ENCODE results near the gene RASAL1.

The RASAL1 gene

DNA sequence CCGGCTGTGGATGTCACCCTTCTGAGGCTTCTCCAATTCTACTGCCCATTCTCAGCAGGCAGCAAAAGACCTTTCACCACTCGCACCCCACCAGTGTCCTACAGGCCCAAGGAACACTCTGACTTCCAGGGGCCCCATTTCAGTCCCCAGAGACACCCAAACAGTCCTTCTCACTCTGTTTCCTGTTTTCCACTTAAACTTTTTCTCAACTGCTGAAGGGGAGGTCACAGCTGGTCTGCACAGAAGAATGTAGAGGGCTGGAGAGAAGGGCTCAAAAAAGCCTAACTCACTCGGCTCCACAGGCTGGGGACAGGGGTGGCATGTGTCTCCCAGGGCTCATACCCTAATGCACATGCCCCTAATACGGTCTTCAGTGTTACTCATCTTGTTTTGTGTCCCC lies 83.2 kb downstream of the RASAL1 start:
- Histone ChIP-seq H3K9me3 (ENCODE audit: insufficient read depth, low read length) (peaks cover 9% of the 10 kb centered on the region; the same call in 1 of the 2 replicates), H3K9ac (ENCODE audit: low read length) (no peak overlapping the region), H3K36me3 (replicated peaks; ENCODE audit: low read depth, low read length) (no peaks in the 10 kb centered on the region), H4K20me1 (ENCODE audit: insufficient read depth, low read length) (no peaks in the 10 kb centered on the region), H3K4me3 (ENCODE audit: low read length) (no peak overlapping the region), H3K27ac (ENCODE audit: low read length) (no peak overlapping the region), H3K4me1 (ENCODE audit: low read length) (peaks cover 41% of the 10 kb centered on the region), H3K4me2 (ENCODE audit: low read length) (no peak overlapping the region), H3K27me3 (ENCODE audit: low read depth, low read length) (no peaks in the 10 kb centered on the region), H3K79me2 (ENCODE audit: low read length) (no peaks in the 10 kb centered on the region), H2AFZ (ENCODE audit: low read depth, low read length) (no peak overlapping the region)
- TF ChIP-seq, protein P1, sequence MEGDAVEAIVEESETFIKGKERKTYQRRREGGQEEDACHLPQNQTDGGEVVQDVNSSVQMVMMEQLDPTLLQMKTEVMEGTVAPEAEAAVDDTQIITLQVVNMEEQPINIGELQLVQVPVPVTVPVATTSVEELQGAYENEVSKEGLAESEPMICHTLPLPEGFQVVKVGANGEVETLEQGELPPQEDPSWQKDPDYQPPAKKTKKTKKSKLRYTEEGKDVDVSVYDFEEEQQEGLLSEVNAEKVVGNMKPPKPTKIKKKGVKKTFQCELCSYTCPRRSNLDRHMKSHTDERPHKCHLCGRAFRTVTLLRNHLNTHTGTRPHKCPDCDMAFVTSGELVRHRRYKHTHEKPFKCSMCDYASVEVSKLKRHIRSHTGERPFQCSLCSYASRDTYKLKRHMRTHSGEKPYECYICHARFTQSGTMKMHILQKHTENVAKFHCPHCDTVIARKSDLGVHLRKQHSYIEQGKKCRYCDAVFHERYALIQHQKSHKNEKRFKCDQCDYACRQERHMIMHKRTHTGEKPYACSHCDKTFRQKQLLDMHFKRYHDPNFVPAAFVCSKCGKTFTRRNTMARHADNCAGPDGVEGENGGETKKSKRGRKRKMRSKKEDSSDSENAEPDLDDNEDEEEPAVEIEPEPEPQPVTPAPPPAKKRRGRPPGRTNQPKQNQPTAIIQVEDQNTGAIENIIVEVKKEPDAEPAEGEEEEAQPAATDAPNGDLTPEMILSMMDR (IDR thresholded peaks at IDR 0.05; ENCODE audit: low read depth, low read length) = no peak
- no peak for TF ChIP-seq EZH2phosphoT487 (IDR thresholded peaks at IDR 0.05; ENCODE audit: low read depth)

DNA sequence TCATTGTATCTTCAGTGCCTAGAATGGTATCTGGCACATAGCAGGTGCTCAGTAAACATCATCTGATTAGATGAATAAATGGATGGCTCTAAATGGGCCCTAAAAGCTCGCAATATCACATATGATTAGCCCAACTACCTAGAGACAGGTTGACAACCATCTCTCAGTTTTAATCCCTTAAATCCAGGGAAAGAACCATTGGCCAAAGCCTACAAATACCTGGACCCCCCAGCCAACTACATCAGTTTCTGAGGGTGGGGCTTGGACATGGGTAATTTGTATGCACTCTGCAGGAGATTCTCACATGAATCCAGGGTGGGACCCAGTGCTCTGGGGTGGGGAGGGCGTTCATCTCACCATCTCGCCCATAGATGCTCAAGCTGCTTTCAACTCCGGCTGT lies 83.8 kb downstream of the RASAL1 start:
- peaks cover 41% of the 10 kb centered on the region for H3K4me1 ChIP-seq (ENCODE audit: low read length)
- no peaks in the 10 kb centered on the region for H3K27me3 ChIP-seq (ENCODE audit: low read depth, low read length)
- H3K27ac ChIP-seq (ENCODE audit: low read length) = no peak overlapping the region
- no peaks in the 10 kb centered on the region for H3K36me3 ChIP-seq (replicated peaks; ENCODE audit: low read depth, low read length)
- H3K4me2 ChIP-seq (ENCODE audit: low read length) = no peak overlapping the region
- H4K20me1 ChIP-seq (ENCODE audit: insufficient read depth, low read length) = no peaks in the 10 kb centered on the region
- no peak for TF ChIP-seq EZH2phosphoT487 (IDR thresholded peaks at IDR 0.05; ENCODE audit: low read depth)
- TF ChIP-seq, protein P1 (IDR thresholded peaks at IDR 0.05; ENCODE audit: low read depth, low read length) = no peak
- H2AFZ ChIP-seq (ENCODE audit: low read depth, low read length) = no peak overlapping the region
- no peak overlapping the region for H3K4me3 ChIP-seq (ENCODE audit: low read length)
- no peak overlapping the region for H3K9ac ChIP-seq (ENCODE audit: low read length)
- H3K79me2 ChIP-seq (ENCODE audit: low read length) = no peaks in the 10 kb centered on the region
- peaks cover 9% of the 10 kb centered on the region; the same call in 1 of the 2 replicates for H3K9me3 ChIP-seq (ENCODE audit: insufficient read depth, low read length)

DNA sequence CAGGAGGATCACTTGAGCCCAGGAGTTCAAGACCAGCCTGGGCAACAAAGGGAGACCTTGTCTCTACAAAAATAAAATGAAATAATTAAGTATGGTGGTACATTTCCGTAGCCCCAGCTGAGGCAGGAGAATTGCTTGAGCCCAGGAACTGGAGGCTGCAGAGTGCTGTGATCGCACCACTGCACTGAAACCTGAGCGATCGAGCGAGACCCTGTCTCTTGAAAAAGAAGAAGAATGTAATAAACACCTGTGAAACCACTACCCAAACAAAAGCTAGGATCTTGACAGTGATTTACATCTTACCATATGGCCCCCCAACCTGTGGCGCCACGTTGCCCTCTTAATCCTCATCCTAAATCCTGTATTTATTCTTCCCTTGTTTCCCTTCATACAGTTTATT lies 84.8 kb downstream of the RASAL1 start:
- H3K36me3 ChIP-seq (replicated peaks; ENCODE audit: low read depth, low read length) = no peaks in the 10 kb centered on the region
- no peak overlapping the region for H3K9ac ChIP-seq (ENCODE audit: low read length)
- peaks cover 41% of the 10 kb centered on the region for H3K4me1 ChIP-seq (ENCODE audit: low read length)
- 0 out of 2 replicates have a peak overlapping the region, but pooled peaks have one; percentile 13 for H3K4me2 ChIP-seq (ENCODE audit: low read length)
- H2AFZ ChIP-seq (ENCODE audit: low read depth, low read length) = no peak overlapping the region
- peaks cover 9% of the 10 kb centered on the region; the same call in 1 of the 2 replicates for H3K9me3 ChIP-seq (ENCODE audit: insufficient read depth, low read length)
- no peak overlapping the region for H3K4me3 ChIP-seq (ENCODE audit: low read length)
- no peaks in the 10 kb centered on the region for H3K27me3 ChIP-seq (ENCODE audit: low read depth, low read length)
- TF ChIP-seq EZH2phosphoT487 (IDR thresholded peaks at IDR 0.05; ENCODE audit: low read depth) = no peak
- TF ChIP-seq, protein P1 (IDR thresholded peaks at IDR 0.05; ENCODE audit: low read depth, low read length) = no peak
- no peaks in the 10 kb centered on the region for H3K79me2 ChIP-seq (ENCODE audit: low read length)
- no peaks in the 10 kb centered on the region for H4K20me1 ChIP-seq (ENCODE audit: insufficient read depth, low read length)
- no peak overlapping the region for H3K27ac ChIP-seq (ENCODE audit: low read length)

DNA sequence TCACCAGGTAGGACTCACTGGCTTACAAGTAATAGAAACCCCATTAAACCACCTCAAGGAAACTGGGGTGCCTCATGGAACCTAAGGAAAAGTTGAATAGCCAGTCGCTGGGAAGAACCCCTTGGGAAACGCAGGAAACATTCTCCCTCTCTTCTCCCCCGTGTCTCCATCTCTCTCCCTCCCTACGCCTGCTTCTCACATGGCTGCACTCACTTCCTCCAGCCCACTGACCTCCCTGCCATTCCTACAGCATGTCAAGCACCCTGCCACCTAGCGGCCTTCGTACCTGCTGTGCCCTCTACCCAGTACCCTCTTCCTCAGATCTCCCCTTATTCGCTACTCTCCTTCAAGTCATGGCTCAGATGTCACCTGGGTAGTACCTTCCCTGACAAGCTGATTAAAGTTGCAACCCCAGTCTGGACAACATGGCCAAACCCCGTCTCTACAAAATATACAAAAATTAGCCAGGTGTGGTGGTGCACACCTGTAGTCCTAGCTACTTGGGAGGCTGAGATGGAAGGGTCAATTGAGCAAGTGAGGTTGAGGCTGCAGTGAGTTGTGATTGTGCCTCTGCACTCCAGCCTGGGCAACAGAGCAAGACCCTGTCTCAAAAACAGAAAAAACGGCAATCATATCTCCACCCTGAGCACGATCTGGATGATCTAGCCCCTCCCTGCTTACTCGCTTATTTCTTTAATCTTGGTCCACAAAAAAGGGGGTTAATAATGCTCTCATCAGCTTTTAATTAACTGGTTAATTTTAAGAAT lies 85.4 kb downstream of the RASAL1 start:
- no peak overlapping the region for H2AFZ ChIP-seq (ENCODE audit: low read depth, low read length)
- H3K9me3 ChIP-seq (ENCODE audit: insufficient read depth, low read length) = peaks cover 9% of the 10 kb centered on the region; the same call in 1 of the 2 replicates
- H3K4me3 ChIP-seq (ENCODE audit: low read length) = no peak overlapping the region
- H3K36me3 ChIP-seq (replicated peaks; ENCODE audit: low read depth, low read length) = no peaks in the 10 kb centered on the region
- peaks cover 37% of the 10 kb centered on the region for H3K4me1 ChIP-seq (ENCODE audit: low read length)
- H3K4me2 ChIP-seq (ENCODE audit: low read length) = 0 out of 2 replicates have a peak overlapping the region, but pooled peaks have one; percentile 13
- no peaks in the 10 kb centered on the region for H3K79me2 ChIP-seq (ENCODE audit: low read length)
- TF ChIP-seq, protein P1 (IDR thresholded peaks at IDR 0.05; ENCODE audit: low read depth, low read length) = peak; percentile 33
- no peak for TF ChIP-seq EZH2phosphoT487 (IDR thresholded peaks at IDR 0.05; ENCODE audit: low read depth)
- no peaks in the 10 kb centered on the region for H4K20me1 ChIP-seq (ENCODE audit: insufficient read depth, low read length)
- H3K27me3 ChIP-seq (ENCODE audit: low read depth, low read length) = no peaks in the 10 kb centered on the region
- no peak overlapping the region for H3K27ac ChIP-seq (ENCODE audit: low read length)
- H3K9ac ChIP-seq (ENCODE audit: low read length) = no peak overlapping the region
